ENCODE results near the gene HHIPL1.

DNA sequence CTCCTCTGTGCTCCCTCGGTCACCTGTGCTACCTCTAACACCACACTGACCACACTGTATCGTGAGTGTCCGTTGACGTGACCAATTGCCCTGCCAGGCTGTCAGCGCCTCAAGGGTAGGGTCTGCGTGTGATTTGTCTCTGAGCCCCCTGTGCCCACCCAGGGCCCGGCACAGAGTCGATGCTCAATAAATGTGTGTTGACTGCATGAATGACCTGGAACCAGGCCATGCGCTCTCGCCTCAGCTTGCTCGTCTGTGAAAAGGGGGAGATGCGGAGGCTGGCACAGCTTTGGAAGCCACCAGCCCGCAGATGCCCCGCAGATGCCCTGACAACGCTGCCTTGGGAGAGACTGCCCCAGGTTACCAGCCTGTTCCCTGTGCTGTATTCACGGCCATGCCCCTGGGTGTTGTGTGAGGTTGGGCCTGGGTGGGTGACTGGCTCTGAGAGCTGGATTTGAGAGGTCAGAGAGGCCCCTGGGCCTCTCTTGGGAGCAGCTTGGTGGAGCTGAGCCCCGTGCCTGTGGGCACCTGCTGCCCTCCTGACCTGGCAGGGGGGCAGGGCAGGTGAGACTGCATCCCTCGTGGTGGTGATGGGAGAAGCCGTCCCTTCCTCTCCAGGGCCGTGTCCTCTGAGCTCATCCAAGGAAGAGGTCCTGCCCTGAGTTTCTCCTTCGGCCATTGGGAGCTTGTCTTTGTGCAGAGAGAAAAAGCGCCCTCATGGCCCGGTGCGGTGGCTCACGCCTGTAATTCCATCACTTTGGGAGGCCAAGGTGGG, 82.4 kb downstream of the HHIPL1 start:
- TF ChIP-seq, protein P1, sequence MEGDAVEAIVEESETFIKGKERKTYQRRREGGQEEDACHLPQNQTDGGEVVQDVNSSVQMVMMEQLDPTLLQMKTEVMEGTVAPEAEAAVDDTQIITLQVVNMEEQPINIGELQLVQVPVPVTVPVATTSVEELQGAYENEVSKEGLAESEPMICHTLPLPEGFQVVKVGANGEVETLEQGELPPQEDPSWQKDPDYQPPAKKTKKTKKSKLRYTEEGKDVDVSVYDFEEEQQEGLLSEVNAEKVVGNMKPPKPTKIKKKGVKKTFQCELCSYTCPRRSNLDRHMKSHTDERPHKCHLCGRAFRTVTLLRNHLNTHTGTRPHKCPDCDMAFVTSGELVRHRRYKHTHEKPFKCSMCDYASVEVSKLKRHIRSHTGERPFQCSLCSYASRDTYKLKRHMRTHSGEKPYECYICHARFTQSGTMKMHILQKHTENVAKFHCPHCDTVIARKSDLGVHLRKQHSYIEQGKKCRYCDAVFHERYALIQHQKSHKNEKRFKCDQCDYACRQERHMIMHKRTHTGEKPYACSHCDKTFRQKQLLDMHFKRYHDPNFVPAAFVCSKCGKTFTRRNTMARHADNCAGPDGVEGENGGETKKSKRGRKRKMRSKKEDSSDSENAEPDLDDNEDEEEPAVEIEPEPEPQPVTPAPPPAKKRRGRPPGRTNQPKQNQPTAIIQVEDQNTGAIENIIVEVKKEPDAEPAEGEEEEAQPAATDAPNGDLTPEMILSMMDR (IDR thresholded peaks at IDR 0.05): no peak
- TF ChIP-seq ZFX (IDR thresholded peaks at IDR 0.05; ENCODE audit: borderline replicate concordance): no peak
